Stimulated activated CD8-positive, alpha-beta memory T cell treated with anti-CD3 and anti-CD28 coated beads, Interleukin-4, amount 100 ng/mL, for 1 hour (primary cell): ENCODE data around the gene GLS2.
"Not testable (repeated sequence)": the region's sequence is repeated elsewhere in the genome, so short reads cannot be mapped to it uniquely, and the experiment has no call there.

Source experiments
- DNase-seq, 2 donors: peaks; one replicate each; pipeline ENCODE4 v3.0.0-alpha.2; 2020; ENCODE audit warnings: low read depth in 2 of 2, low spot score in 1 of 2

Gene GLS2

GRCh38 chr12:56493409-56494105, 5.6 kb upstream of the GLS2 start:
- DNase-seq, result not testable (repeated sequence)

- no peak for DNase-seq
Measured at GRCh38 chr12:56490360-56490759, 2.4 kb upstream of the GLS2 start.

GRCh38 chr12:56487448-56488040, 417 bp downstream of the GLS2 start:
- DNase-seq, result no peak

- DNase-seq, result no peak
Measured at GRCh38 chr12:56486694-56487093, 1.3 kb downstream of the GLS2 start.

GRCh38 chr12:56484566-56484965, 3.4 kb downstream of the GLS2 start:
- DNase-seq, result no peak

- no peak for DNase-seq
Measured at GRCh38 chr12:56479625-56480024, 8.3 kb downstream of the GLS2 start.

GRCh38 chr12:56477521-56478225, 10.3 kb downstream of the GLS2 start:
- DNase-seq, result no peak

GRCh38 chr12:56476972-56477432, 11.0 kb downstream of the GLS2 start:
- no peak for DNase-seq

- no peak for DNase-seq
Measured at GRCh38 chr12:56476143-56476542, 11.8 kb downstream of the GLS2 start.

GRCh38 chr12:56474389-56474788, 13.6 kb downstream of the GLS2 start:
- no peak for DNase-seq

- DNase-seq, result no peak
Measured at GRCh38 chr12:56469007-56469930, 18.7 kb downstream of the GLS2 start.

GRCh38 chr12:56468216-56469006, 19.6 kb downstream of the GLS2 start, which contains the start of gene SPRYD4:
SPRYD4 (plus strand) TSS chr12:56468578; CDS start chr12:56468592, 14 bp downstream.
- DNase-seq, result peak; percentile 85 to 87

- no peak for DNase-seq
Measured at GRCh38 chr12:56462565-56462964, 25.4 kb downstream of the GLS2 start.

GRCh38 chr12:56461235-56462159, 26.5 kb downstream of the GLS2 start:
- no peak for DNase-seq

- DNase-seq, result no peak
Measured at GRCh38 chr12:56457817-56458216, 30.1 kb downstream of the GLS2 start.

GRCh38 chr12:56454557-56454956, 33.4 kb downstream of the GLS2 start, which contains the start of gene MIP:
MIP (minus strand) TSS chr12:56454657; CDS start chr12:56454613, 44 bp downstream.
- DNase-seq, result no peak

- no peak for DNase-seq
Measured at GRCh38 chr12:56451147-56451546, 36.8 kb downstream of the GLS2 start.

- no peak for DNase-seq
Measured at GRCh38 chr12:56450241-56450640, 37.7 kb downstream of the GLS2 start.

- DNase-seq, result no peak
Measured at GRCh38 chr12:56449622-56449984, 38.4 kb downstream of the GLS2 start.
